GM10248 (cell line): ENCODE measurements around the gene UQCR11.

Experiments used
- CTCF ChIA-PET: fragments of 300-600 bp; sonication (Branson Sonifier 250); formaldehyde crosslinking; extraction: SDS; loops from one replicate; lab custom pipeline; 2021; ENCODE audit warnings: antibody characterized with exemption; lab: Yijun Ruan, JAX
- POLR2A ChIA-PET: fragments of 350-650 bp; sonication (Branson Sonifier 250); formaldehyde crosslinking; extraction: SDS; loops from one replicate; lab custom pipeline; 2020; ENCODE audit warnings: antibody characterized with exemption; lab: Yijun Ruan, JAX
- DNase-seq: peaks from one replicate; pipeline ENCODE4 v3.0.0; 2012; ENCODE audit errors: extremely low spot score
- CTCF ChIP-seq: IDR thresholded peaks from 2 replicates; pipeline ENCODE4 v1.5.1; 2012; ENCODE audit warnings: mild to moderate bottlenecking, low read depth; ENCODE audit errors: extremely low read depth, missing control alignments, control extremely low read depth

Gene UQCR11

GRCh38 chr19:1572795-1573194 lies 32.5 kb downstream of the UQCR11 start:
- ChIA-PET POLR2A (interaction anchor here (0.7 kb wide), 1 partner anchor 398 kb away, joined by 4 read pairs; no protein-coding TSS in a partner anchor), CTCF (interaction anchor here (1.1 kb wide), 1 partner anchor 265 kb away, joined by 3 read pairs; no protein-coding TSS in a partner anchor)
- TF ChIP-seq CTCF, result no peak
- DNase-seq, result no peak

- DNase-seq, result no peak
- CTCF ChIA-PET, result interaction anchor here (1.3 kb wide), 1 partner anchor 18 kb away, joined by 3 read pairs; no protein-coding TSS in a partner anchor
- POLR2A ChIA-PET, result no interaction called here
- no peak for TF ChIP-seq CTCF
Observed at GRCh38 chr19:1571358-1571757, 33.9 kb downstream of the UQCR11 start.

GRCh38 chr19:1570836-1571235 lies 34.4 kb downstream of the UQCR11 start:
- no peak for DNase-seq
- CTCF ChIA-PET, result interaction anchor here (1.3 kb wide), 1 partner anchor 19 kb away, joined by 3 read pairs; no protein-coding TSS in a partner anchor
- TF ChIP-seq CTCF, result no peak
- POLR2A ChIA-PET, result no interaction called here

GRCh38 chr19:1569997-1570396 lies 35.3 kb downstream of the UQCR11 start:
- no peak for DNase-seq
- CTCF ChIA-PET, result interaction anchor here (1.3 kb wide), 1 partner anchor 19 kb away, joined by 3 read pairs; no protein-coding TSS in a partner anchor
- no peak for TF ChIP-seq CTCF
- POLR2A ChIA-PET, result no interaction called here

GRCh38 chr19:1568320-1569019 lies 36.8 kb downstream of the UQCR11 start, which contains the start of gene MEX3D:
Gene MEX3D, minus strand, starts transcription at chr19:1568325. Its CDS starts 267 bp downstream, at chr19:1568058.
- peak; percentile 99 for DNase-seq
- CTCF ChIA-PET, result interaction anchor here (1.4 kb wide), 1 partner anchor 22 kb away, joined by 3 read pairs; no protein-coding TSS in a partner anchor
- TF ChIP-seq CTCF, result no peak
- POLR2A ChIA-PET, result no interaction called here

- ChIA-PET CTCF (interaction anchor here (1.4 kb wide), 1 partner anchor 22 kb away, joined by 3 read pairs; no protein-coding TSS in a partner anchor), POLR2A (no interaction called here)
- no peak for TF ChIP-seq CTCF
- DNase-seq, result no peak
Observed at GRCh38 chr19:1567848-1568227, 37.4 kb downstream of the UQCR11 start.
